Activated CD8-positive, alpha-beta memory T cell treated with anti-CD3 and anti-CD28 coated beads, Interleukin-2, amount 10 ng/mL, durations not matched to agents 7 days and 5 days (primary cell): ENCODE results near the gene CFAP97. TPM values are rescaled to one million over a fixed set of nuclear protein-coding genes. Genes with fewer than 3 reads are reported as not detected.
A peak's percentile ranks its signal among the peaks of the same experiment; 100 is the strongest.

Source experiments
- ATAC-seq: fragments of 150-1000 bp; cut with Tn5 transposase; one replicate; pipeline ENCODE4 v1.10.0; 2021; ENCODE audit warnings: moderate library complexity
- CTCF ChIA-PET: fragments of 350-600 bp; sonication (Branson Sonifier 250); formaldehyde crosslinking; loops from one replicate; lab custom pipeline; 2021; ENCODE audit warnings: antibody characterized with exemption; lab: Charles Lee
- DNase-seq: peaks from one replicate; pipeline ENCODE4 v3.0.0-alpha.2; 2020
- H3K27ac Mint-ChIP-seq: one replicate; pipeline ENCODE4 v1.8.0; 2021; ENCODE audit warnings: mild to moderate bottlenecking, mixed read lengths
- H3K27me3 Mint-ChIP-seq: one replicate; pipeline ENCODE4 v1.8.0; 2021; ENCODE audit warnings: mixed read lengths
- H3K36me3 Mint-ChIP-seq: one replicate; pipeline ENCODE4 v1.8.0; 2021; ENCODE audit warnings: mild to moderate bottlenecking, mixed read lengths
- H3K4me1 Mint-ChIP-seq: one replicate; pipeline ENCODE4 v1.8.0; 2021; ENCODE audit warnings: mixed read lengths
- H3K4me3 Mint-ChIP-seq: one replicate; pipeline ENCODE4 v1.8.0; 2021; ENCODE audit warnings: mild to moderate bottlenecking, moderate library complexity, mixed read lengths
- H3K9me3 Mint-ChIP-seq: one replicate; pipeline ENCODE4 v1.8.0; 2022; ENCODE audit warnings: low read depth, mixed read lengths
- total RNA-seq, 2 experiments: library from RNA; stranded (reverse); gene quantifications; one replicate each; pipeline ENCODE4 v1.2.3, GENCODE V29; 2021

Gene CFAP97
- total RNA-seq, 2 experiments from 2014 or later = 30.8 to 31.8 TPM

- Mint-ChIP-seq H3K4me1 (peaks cover 20% of the 10 kb centered on the region), H3K27ac (no peak overlapping the region), H3K4me3 (no peak overlapping the region), H3K27me3 (no peaks in the 10 kb centered on the region), H3K9me3 (no peaks in the 10 kb centered on the region), H3K36me3 (peaks cover 8% of the 10 kb centered on the region)
- CTCF ChIA-PET = no interaction called here
- DNase-seq = no peak
- ATAC-seq = peak; percentile 23
Observed at GRCh38 chr4:185179488-185179887, 24.3 kb downstream of the CFAP97 start.

GRCh38 chr4:185171373-185172071 is 32.3 kb downstream of the CFAP97 start:
- Mint-ChIP-seq H3K9me3 (no peaks in the 10 kb centered on the region), H3K4me3 (no peak overlapping the region), H3K36me3 (peaks cover 38% of the 10 kb centered on the region), H3K27me3 (no peaks in the 10 kb centered on the region), H3K27ac (no peak overlapping the region), H3K4me1 (no peaks in the 10 kb centered on the region)
- CTCF ChIA-PET = no interaction called here
- ATAC-seq (no peak), DNase-seq (no peak)

- ATAC-seq (no peak), DNase-seq (no peak)
- Mint-ChIP-seq H3K4me1 (peaks cover 12% of the 10 kb centered on the region), H3K27me3 (no peaks in the 10 kb centered on the region), H3K9me3 (no peaks in the 10 kb centered on the region), H3K36me3 (peaks cover 41% of the 10 kb centered on the region), H3K27ac (no peak overlapping the region), H3K4me3 (no peak overlapping the region)
- CTCF ChIA-PET = interaction anchor here (1.7 to 2.5 kb wide), 3 partner anchors 17 to 25 kb away, joined by 3 to 13 read pairs (median 4); partner anchors contain the start of gene SLC25A4
Observed at GRCh38 chr4:185167234-185167633, 36.6 kb downstream of the CFAP97 start.

- ATAC-seq = peak; percentile 80
- Mint-ChIP-seq H3K36me3 (peaks cover 48% of the 10 kb centered on the region), H3K27me3 (no peaks in the 10 kb centered on the region), H3K4me3 (peak overlapping the region; percentile 9), H3K9me3 (no peaks in the 10 kb centered on the region), H3K4me1 (peaks cover 12% of the 10 kb centered on the region), H3K27ac (peak overlapping the region; percentile 59)
- CTCF ChIA-PET = interaction anchor here (1.6 to 2.5 kb wide), 2 partner anchors 19 to 31 kb away, joined by 4 to 13 read pairs; no protein-coding TSS in a partner anchor
- no peak for DNase-seq
Observed at GRCh38 chr4:185165605-185166063, 38.2 kb downstream of the CFAP97 start.

DNA sequence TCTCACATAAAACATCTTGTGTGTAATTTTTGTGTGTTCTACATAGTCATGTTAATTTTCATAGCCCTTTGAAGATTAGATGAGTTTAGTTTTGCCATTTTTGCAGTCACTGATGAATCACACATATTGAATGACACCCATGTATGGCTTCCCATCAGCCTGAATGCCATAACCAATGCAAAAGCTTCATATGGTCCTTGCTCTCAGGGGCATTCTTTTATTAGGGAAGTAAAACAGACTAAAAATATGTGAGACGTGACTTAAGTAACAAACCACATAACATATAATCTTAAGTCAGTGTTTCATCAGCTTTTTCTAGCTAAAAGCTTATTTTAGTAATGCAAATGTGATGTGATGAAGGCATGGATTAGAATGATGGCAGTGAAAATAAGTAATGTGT is 52.5 kb downstream of the CFAP97 start:
- CTCF ChIA-PET = interaction anchor here (1.3 to 1.4 kb wide), 2 partner anchors 9 to 36 kb away, joined by 3 to 4 read pairs; no protein-coding TSS in a partner anchor
- Mint-ChIP-seq H3K27ac (no peak overlapping the region), H3K27me3 (no peaks in the 10 kb centered on the region), H3K9me3 (no peaks in the 10 kb centered on the region), H3K4me1 (peaks cover 4% of the 10 kb centered on the region), H3K4me3 (no peak overlapping the region), H3K36me3 (peaks cover 10% of the 10 kb centered on the region)
- no peak for ATAC-seq
- DNase-seq = no peak

DNA sequence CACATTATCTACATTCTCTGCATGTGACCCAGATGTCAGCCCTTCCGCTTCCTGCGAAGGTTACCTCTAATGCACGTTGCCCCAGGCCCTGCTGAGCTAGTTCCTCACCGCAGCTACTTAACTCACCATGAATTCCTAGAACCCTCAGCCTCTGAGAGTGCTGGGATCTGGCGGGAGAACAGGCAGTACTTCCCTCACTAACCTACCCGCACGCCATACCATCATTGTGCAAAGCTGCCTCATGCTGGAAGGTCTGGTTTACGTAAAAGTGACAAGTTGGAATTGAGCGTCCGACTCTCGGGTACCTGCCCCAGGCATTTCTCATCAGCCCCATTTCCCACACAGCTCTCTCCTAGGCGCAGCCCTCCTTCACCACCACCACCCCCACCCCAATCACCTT is 54.4 kb downstream of the CFAP97 start:
- peaks cover 6% of the 10 kb centered on the region for H3K36me3 Mint-ChIP-seq
- no peak overlapping the region for H3K4me3 Mint-ChIP-seq
- ATAC-seq = no peak
- no peaks in the 10 kb centered on the region for H3K27me3 Mint-ChIP-seq
- CTCF ChIA-PET = no interaction called here
- no peak overlapping the region for H3K27ac Mint-ChIP-seq
- H3K4me1 Mint-ChIP-seq = peaks cover 4% of the 10 kb centered on the region
- no peak for DNase-seq
- H3K9me3 Mint-ChIP-seq = no peaks in the 10 kb centered on the region

DNA sequence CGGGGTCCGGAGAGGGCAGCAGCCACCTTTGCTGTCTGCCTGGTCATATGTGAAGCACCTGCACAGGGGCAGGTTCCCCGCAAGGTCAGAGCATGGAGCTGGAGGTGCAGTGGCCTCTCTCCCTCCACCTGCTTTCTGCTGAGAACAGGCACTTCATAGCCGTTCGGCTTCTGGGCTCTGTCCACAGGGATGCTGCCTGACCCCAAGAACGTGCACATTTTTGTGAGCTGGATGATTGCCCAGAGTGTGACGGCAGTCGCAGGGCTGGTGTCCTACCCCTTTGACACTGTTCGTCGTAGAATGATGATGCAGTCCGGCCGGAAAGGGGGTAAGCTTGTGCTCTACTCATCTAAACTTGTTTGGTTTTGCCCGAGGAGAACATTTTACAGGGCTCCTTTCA is 58.2 kb downstream of the CFAP97 start:
- no peak overlapping the region for H3K4me3 Mint-ChIP-seq
- peaks cover 18% of the 10 kb centered on the region for H3K27me3 Mint-ChIP-seq
- DNase-seq = no peak
- no peak for ATAC-seq
- CTCF ChIA-PET = interaction anchor here (1.2 to 1.5 kb wide), 2 partner anchors 11 to 38 kb away, joined by 3 to 5 read pairs; no protein-coding TSS in a partner anchor
- H3K9me3 Mint-ChIP-seq = no peaks in the 10 kb centered on the region
- no peak overlapping the region for H3K27ac Mint-ChIP-seq
- H3K36me3 Mint-ChIP-seq = no peaks in the 10 kb centered on the region
- H3K4me1 Mint-ChIP-seq = peaks cover 15% of the 10 kb centered on the region

DNA sequence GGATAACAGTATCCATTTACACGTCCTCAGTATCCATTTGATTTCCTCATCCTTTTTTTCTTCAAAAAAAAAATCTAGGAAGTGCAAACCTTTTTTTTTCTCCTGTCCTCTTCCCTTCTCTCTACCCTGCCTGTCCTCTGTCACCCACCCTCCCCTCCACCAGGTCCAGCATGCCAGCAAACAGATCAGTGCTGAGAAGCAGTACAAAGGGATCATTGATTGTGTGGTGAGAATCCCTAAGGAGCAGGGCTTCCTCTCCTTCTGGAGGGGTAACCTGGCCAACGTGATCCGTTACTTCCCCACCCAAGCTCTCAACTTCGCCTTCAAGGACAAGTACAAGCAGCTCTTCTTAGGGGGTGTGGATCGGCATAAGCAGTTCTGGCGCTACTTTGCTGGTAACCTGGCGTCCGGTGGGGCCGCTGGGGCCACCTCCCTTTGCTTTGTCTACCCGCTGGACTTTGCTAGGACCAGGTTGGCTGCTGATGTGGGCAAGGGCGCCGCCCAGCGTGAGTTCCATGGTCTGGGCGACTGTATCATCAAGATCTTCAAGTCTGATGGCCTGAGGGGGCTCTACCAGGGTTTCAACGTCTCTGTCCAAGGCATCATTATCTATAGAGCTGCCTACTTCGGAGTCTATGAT is 59.1 kb downstream of the CFAP97 start:
- Mint-ChIP-seq H3K4me3 (no peak overlapping the region), H3K27ac (no peak overlapping the region), H3K36me3 (no peaks in the 10 kb centered on the region), H3K9me3 (no peaks in the 10 kb centered on the region), H3K27me3 (peaks cover 19% of the 10 kb centered on the region), H3K4me1 (peaks cover 12% of the 10 kb centered on the region)
- CTCF ChIA-PET = interaction anchor here (1.5 kb wide), 1 partner anchor 10 kb away, joined by 5 read pairs; no protein-coding TSS in a partner anchor
- ATAC-seq (no peak), DNase-seq (no peak)

DNA sequence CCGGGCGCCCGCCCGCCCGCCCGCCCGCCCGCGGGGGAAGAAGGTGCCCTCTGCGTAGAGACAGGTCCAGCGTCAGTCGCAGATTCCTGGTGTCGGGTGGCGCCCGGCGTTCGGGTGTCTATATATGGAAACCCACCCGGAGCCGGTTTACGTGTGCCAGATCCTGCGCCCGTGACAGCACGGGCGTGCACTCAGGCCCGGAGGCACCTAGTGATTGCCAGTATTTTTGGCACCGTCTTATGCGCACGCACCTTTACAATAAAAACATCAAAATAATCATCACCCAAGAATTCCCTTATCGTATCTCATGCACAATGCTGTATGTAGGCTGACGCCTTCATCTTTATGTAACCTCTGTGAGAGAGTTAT is 60.2 kb downstream of the CFAP97 start:
- CTCF ChIA-PET = interaction anchor here (0.8 to 2.6 kb wide), 15 partner anchors 9 to 292 kb away, joined by 3 to 17 read pairs (median 4); partner anchors contain the start of gene SNX25
- Mint-ChIP-seq H3K27ac (no peak overlapping the region), H3K4me3 (peak overlapping the region; percentile 73), H3K27me3 (peaks cover 27% of the 10 kb centered on the region), H3K9me3 (no peaks in the 10 kb centered on the region), H3K4me1 (peaks cover 12% of the 10 kb centered on the region), H3K36me3 (no peaks in the 10 kb centered on the region)
- DNase-seq (no peak), ATAC-seq (no peak)

- CTCF ChIA-PET = interaction anchor here (0.6 to 2.6 kb wide), 19 partner anchors 9 to 291 kb away, joined by 3 to 17 read pairs (median 4); partner anchors contain the start of gene SNX25
- ATAC-seq (peak; percentile 95), DNase-seq (peak; percentile 84)
- H3K36me3 Mint-ChIP-seq = no peaks in the 10 kb centered on the region
- no peaks in the 10 kb centered on the region for H3K9me3 Mint-ChIP-seq
- peaks cover 12% of the 10 kb centered on the region for H3K4me1 Mint-ChIP-seq
- H3K4me3 Mint-ChIP-seq = peak within 1 kb of the TSS; percentile 73
- peaks cover 29% of the 10 kb centered on the region for H3K27me3 Mint-ChIP-seq
- H3K27ac Mint-ChIP-seq = no peak within 1 kb of the TSS
Observed at GRCh38 chr4:185142912-185143600, 60.7 kb downstream of the CFAP97 start, which contains the start of gene SLC25A4. Gene SLC25A4 (plus strand): TSS chr4:185143266. CDS start chr4:185143373, 107 bp downstream.

DNA sequence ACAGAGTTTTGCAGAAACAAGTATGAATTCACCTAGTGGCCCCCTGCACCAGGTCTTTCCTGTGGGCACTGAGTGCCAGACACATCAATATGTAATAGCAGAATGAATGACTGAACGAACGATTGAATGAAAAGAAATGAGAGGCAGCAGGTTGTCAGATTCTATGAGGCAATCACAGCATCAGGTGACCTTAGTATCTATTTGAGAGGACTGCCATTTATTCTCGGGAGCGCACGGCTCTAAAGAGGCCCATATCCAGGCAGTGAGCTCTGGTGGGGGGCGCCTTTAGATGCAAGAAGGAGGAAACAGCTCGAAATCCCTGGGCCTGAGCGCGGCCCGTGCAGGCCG is 61.3 kb downstream of the CFAP97 start:
- H3K27me3 Mint-ChIP-seq = peaks cover 29% of the 10 kb centered on the region
- ATAC-seq = peak; percentile 10
- DNase-seq = no peak

DNA sequence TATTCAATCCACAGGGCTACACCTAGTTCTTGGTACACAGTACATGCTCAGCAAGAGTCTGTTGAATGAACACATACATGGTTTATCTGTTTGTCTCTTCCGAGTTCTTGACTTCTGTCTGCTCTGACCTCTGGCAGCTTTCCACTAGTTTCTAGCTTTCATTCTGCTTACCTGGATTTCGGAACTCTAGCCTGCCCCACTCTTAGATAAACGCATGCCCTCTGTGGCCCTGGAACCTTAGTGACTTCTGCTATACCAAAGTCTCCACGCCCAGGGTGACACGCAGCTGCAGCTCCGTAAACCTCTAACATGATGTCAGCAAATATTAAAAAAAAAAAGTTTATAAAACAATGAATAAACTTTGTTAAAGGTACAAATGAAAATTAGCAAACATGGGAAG is 62.0 kb downstream of the CFAP97 start:
- Mint-ChIP-seq H3K27me3 (peaks cover 29% of the 10 kb centered on the region), H3K36me3 (no peaks in the 10 kb centered on the region), H3K4me3 (no peak overlapping the region), H3K27ac (no peak overlapping the region), H3K4me1 (peaks cover 12% of the 10 kb centered on the region), H3K9me3 (no peaks in the 10 kb centered on the region)
- ATAC-seq (no peak), DNase-seq (no peak)
- CTCF ChIA-PET = interaction anchor here (0.9 to 2.6 kb wide), 8 partner anchors 8 to 101 kb away, joined by 3 to 17 read pairs (median 4); no protein-coding TSS in a partner anchor

More for the DNA sequence above, 61.3 kb downstream of the CFAP97 start:
- CTCF ChIA-PET = interaction anchor here (0.6 to 2.6 kb wide), 18 partner anchors 8 to 291 kb away, joined by 3 to 17 read pairs (median 4); partner anchors contain the start of gene SNX25
- Mint-ChIP-seq H3K36me3 (no peaks in the 10 kb centered on the region), H3K27ac (no peak overlapping the region), H3K4me1 (peaks cover 12% of the 10 kb centered on the region), H3K9me3 (no peaks in the 10 kb centered on the region), H3K4me3 (peak overlapping the region; percentile 73)

DNA sequence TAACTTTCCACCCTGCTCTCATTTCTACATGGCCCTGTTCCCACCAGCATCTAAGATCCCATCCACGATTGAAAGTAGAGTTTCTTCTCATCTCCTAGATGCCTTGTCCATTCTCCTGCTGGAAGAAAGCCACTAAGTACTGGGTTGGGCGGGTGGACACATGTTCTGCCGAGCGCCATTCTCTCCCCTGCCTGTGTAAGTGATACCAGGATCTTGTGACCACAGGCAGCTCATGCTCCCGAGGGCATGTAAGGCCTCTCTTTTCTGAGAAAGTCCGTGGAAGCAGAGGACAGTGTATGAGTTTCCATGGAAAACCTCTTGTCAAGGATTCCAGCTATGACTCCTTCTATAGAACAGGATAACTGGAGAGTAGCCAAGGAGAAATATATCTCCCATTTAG is 64.1 kb downstream of the CFAP97 start:
- Mint-ChIP-seq H3K27me3 (peaks cover 29% of the 10 kb centered on the region), H3K36me3 (no peaks in the 10 kb centered on the region), H3K4me3 (no peak overlapping the region), H3K4me1 (peaks cover 12% of the 10 kb centered on the region), H3K27ac (no peak overlapping the region), H3K9me3 (no peaks in the 10 kb centered on the region)
- DNase-seq (no peak), ATAC-seq (no peak)
- CTCF ChIA-PET = interaction anchor here (0.6 to 2.3 kb wide), 3 partner anchors 11 to 128 kb away, joined by 3 to 6 read pairs (median 5); no protein-coding TSS in a partner anchor
